NCI-H2029 treated with DMSO at 0.1 percent for 48 hours (cell line): ENCODE measurements around the gene DRC7.
"Not testable (repeated sequence)": the region's sequence is repeated elsewhere in the genome, so short reads cannot be mapped to it uniquely, and the experiment has no call there.

Experiments used
- DNase-seq: peaks from one replicate; lab custom pipeline; 2025; lab: John Stamatoyannopoulos, UW

The DRC7 gene

DNA sequence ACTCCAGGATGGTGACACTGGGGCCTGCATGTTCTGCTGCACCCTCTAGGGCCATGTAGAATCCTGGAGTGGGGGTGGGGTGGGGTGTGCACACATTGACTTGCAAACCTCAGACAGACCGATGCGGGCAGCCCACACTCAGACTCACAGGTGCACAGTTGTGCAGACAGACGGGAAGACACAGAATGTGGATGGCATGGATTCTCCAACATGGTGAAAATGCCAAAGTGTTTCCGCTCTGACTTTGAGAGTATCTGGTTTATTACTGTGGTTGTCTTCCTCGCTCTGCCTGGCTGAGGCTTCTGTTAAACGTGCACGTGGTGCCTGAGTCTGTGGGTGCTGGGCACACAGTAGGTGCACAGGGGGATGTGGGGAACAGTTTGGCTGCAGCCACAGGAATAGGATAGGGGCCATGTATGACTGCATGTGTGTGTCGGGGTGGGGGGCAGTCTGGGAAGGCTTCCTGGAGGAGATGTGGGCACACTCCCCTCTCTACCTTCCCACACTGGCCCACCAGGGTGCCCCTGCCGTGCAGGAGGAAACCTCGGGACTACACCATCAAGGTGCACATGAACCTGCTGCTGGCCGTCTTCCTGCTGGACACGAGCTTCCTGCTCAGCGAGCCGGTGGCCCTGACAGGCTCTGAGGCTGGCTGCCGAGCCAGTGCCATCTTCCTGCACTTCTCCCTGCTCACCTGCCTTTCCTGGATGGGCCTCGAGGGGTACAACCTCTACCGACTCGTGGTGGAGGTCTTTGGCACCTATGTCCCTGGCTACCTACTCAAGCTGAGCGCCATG is 35.5 kb upstream of the DRC7 start:
- no peak for DNase-seq

DNA sequence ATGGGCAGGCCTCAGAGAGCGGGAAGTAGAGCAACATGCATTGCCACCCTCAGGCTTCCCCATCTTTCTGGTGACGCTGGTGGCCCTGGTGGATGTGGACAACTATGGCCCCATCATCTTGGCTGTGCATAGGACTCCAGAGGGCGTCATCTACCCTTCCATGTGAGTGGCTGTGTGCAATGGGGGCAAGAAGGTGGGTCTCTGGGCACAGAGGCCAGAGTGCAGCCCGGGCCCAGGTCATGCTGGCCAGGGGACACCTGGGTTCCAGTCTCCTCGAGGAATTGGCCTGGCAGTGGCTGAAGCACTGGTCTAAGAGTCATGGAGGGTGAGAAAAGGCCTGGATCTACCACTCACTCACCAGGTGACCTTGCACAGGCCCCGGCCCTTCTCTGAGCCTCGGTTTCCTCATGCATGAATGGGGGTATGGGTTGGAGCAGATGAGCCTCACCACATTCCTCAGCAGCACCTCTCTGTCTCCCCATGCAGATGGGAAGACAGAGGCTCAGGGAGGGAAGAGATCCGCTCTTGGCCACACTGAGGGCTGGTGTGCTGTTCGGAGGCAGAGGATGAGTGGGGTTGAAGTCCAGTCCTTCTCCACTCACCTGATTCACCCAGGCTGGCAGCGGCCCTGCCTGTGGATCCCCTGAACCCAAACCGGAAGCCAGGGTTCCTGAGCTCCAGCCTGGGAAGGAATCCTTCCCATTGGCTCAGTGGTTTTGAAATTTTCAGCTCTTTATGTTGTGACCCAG is 33.7 kb upstream of the DRC7 start:
- no peak for DNase-seq

- DNase-seq, result no peak
Observed at GRCh38 chr16:57661510-57661909, 33.1 kb upstream of the DRC7 start.

DNA sequence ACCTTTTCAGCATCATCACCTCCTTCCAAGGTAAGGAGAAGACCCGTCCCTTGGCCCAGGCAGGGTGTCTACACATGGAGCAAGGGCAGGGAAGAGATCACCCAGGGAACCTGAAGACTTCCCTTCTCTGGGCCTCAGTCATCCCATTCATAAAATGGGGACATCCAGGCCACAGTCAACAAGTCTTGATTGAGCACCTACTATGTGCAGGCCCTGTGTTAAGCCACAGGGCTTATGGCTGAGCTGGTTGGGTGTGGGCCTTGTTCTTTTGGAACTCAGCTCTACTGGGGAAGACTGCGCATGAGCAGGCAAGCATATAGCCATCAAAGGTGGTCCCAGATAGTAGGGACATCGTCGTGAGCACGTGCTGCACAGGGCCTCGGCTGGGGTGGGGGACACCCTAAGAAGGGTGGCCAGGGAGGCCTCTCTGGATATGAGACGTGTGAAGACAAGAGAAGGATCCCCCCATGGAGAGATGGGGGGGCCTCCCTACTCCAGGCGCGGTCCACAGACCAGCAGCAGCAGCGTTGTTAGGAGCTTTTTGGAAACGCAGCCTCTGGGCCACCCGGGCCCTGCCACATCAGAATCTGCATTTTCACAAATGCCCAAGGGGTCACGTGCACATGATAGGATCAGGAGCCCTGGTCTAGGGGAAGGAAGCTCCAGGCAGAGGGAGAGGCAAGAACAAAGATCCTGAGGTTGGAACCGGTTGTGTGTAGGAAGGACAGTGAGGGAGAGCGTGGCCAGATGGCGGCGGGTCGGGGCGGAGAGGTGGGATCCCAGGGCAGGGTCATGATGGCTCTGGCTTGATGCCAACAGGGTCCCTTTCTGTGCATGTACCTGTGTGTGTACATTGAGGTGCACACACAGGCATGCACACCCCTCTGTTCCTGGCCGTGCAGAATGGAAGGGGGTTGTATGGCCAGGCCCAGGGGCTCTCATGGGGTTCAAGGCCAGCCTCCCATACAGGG is 32.4 kb upstream of the DRC7 start:
- no peak for DNase-seq

- no peak for DNase-seq
Observed at GRCh38 chr16:57663436-57663835, 31.2 kb upstream of the DRC7 start.

DNA sequence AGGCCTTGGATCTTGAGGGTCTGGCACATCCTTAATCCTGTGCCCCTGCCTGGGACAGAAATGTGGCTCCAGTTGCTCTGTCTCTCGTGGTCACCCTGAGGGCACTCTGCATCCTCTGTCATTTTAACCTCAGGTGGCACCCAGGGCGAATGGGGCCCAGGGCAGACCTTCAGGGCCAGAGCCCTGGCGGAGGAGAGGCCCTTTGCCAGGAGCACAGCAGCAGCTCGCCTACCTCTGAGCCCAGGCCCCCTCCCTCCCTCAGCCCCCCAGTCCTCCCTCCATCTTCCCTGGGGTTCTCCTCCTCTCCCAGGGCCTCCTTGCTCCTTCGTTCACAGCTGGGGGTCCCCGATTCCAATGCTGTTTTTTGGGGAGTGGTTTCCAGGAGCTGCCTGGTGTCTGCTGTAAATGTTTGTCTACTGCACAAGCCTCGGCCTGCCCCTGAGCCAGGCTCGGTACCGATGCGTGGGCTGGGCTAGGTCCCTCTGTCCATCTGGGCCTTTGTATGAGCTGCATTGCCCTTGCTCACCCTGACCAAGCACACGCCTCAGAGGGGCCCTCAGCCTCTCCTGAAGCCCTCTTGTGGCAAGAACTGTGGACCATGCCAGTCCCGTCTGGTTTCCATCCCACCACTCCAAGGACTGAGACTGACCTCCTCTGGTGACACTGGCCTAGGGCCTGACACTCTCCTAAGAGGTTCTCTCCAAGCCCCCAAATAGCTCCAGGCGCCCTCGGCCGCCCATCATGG is 30.5 kb upstream of the DRC7 start:
- no peak for DNase-seq

GRCh38 chr16:57664662-57665025 is 30.0 kb upstream of the DRC7 start:
- no peak for DNase-seq

DNA sequence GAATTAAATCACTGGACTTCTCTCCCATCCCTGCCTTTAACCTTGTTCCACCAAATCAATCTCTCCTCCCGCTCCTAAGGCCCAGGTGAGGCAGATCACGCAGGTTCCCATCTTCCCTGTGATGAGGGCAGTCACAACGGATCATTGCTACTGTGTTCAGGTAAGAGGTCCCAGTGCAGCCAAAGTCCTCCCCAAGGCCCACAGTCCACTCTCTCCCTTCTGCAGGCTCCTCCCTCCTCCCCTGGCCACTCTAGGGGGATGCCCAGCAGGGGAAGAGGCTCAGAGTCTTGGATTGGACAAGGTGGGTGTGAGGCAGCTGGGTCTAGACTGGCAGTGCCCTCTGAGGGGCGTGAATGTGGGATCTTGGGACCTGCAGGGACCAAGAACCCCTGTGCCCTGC is 29.1 kb upstream of the DRC7 start:
- DNase-seq, result no peak

GRCh38 chr16:57666353-57667047 is 28.1 kb upstream of the DRC7 start:
- DNase-seq, result no peak

DNA sequence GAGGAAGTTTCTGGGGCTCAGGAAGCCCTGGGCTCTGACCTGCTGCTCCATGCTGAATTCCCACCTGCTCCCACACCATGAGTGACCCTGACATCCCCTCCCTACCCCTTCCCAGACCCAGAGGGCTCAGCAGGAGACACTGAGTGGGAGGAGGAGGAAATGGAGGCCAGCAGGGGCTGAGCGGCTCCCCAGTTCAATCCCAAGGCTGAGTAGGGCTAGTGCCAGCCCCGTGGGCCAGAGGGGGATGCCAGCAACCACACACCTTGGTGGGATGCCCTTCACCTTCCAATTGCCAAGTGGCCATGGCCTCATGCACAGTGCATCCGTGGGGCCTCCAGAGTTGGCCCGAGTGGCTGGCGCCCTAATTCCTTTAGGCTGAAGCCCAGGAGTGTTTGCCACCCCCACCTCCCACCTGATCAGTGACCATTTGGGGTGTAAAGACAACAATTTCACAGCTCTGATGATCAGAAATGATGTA is 27.5 kb upstream of the DRC7 start:
- no peak for DNase-seq

GRCh38 chr16:57667526-57668262 is 26.9 kb upstream of the DRC7 start:
- no peak for DNase-seq

DNA sequence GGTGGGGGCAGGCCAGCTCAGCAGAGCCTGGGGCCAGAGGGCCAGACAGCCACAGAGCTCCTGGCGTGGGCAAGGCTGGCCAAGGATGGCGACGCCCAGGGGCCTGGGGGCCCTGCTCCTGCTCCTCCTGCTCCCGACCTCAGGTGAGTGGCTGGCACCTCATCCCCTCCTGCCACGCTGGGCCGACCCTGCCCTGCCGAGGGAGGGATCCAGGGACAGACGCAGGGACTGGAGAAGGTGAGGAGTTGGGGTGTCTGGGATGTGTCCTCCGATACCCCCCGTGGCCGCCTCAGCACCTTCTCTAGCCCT is 26.4 kb upstream of the DRC7 start, which contains the start of gene ADGRG3:
ADGRG3 (plus strand) TSS at position 44 of the 309 bp plus-strand sequence; CDS start at position 86, 42 bp downstream.
- DNase-seq, result no peak

GRCh38 chr16:57668630-57669475 is 25.8 kb upstream of the DRC7 start:
- no peak for DNase-seq

DNA sequence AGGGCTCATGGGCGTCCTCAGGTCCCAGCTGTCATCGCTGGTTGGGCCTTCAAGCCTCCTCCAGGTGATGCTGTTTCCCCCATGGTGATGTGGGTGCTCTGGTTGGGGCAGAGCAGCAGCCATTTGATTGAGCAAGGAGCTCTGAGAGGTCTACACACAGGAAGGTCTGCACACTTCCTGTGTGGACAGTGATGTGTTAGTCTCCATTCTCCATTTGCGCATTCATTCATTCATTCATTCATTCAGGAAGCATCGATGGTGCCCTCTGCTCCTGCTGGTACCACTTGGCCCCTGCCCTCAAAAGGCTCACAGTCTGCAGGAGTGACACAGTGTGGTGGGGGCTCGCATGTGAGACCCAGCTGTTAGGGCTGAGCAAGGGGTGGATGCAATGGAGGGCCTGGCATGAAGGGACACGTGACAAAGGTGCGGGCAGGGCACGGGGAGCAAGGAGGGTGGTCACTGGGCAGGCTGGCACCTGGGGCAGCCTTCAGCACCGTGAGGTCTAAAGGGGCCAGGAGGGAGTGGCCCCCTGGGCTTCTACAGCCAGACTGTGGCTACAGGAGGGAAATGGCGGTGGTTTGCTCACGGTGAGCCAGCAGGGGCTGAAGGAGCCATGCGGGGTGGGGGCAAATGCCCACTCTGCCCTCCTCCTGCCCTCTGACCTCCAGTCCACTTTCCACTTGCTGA is 25.0 kb upstream of the DRC7 start:
- DNase-seq, result no peak

DNA sequence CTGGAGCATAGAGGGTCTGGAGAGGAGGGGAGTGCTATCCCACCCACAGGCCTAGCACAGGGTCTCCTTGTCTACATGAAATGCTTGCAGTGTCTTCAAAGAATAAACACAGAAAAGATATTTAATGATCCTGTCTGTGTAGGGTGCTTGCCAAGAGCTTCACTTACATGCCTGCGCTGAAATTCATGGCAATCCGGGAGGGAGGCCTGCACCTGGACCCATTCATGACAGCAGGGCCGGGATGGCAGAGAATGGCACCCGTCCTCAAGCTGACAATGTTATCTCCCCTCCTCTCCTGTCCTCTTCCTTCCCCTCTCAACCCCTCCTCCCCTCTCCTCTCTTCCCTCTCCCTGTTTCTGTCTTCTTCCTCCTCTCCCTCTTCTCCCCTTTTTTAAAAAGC is 24.4 kb upstream of the DRC7 start:
- DNase-seq, result no peak

- DNase-seq, result not testable (repeated sequence)
Observed at GRCh38 chr16:57671451-57671850, 23.2 kb upstream of the DRC7 start.

- DNase-seq, result no peak
Observed at GRCh38 chr16:57672416-57672815, 22.2 kb upstream of the DRC7 start.

DNA sequence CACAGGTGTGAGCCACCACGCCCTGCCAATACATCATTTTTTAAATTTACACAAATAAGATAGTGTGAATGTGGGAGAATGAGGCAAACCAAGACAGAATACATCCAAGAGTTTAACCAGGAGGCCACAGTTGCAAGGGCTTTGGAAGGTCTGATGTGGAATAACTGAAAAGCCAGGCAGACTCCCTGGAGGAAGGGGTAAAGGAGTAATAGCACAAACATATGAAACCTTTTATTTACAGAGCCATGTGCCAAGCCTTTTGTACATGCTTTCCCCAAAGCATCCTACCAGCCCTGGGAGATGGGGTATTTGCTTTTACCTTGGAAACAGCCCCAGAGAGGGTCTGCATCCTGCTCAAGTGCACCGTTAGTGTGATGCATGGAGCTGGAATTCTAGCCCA is 21.8 kb upstream of the DRC7 start:
- DNase-seq, result no peak
